Measurements from ENCODE around the gene SHISA6. TPM values are rescaled to one million over a fixed set of nuclear protein-coding genes. Genes with fewer than 3 reads are reported as not detected.

The SHISA6 gene
- total and polyA plus RNA-seq, 2 donors (not counting 1 experiment from before 2014, with no cell fraction given) = not detected

DNA sequence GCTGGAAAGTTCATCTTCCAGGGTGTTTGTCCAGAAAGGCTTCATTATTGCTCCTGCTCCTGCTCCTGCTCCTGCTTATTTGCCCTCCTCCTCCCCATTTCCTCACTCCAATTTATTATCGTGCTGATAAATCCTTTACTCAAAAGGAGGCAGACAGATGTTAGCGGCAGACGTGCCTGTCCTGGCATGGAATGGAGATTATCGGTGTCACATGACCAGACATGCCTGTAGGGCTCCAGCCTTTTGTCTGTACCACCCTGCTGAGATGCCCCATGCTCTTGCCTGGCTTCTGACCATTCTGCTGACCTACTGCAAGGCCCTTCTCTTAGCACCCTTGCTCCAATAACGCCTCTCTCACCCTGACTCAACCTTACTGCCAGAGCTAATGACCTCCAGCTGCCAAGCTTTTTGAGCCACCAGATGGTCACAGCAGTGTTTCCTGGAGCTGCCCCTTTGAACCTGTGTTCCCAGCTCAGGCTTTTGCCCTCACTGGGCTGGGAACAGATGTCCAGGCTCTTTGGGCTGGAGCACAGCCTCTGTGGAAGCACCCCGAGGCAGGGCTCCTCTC, 370.1 kb downstream of the SHISA6 start:
- Histone ChIP-seq H3K9me3 (ENCODE audit: control insufficient read depth, insufficient read depth, low read depth, low read length) (no peaks in the 10 kb centered on the region), H3K4me3 (replicated peaks in 1 of 4; ENCODE audit: control extremely low read depth in 1 of 4, insufficient read depth in 1 of 4, low read depth in 3 of 4, low read length in 4 of 4) (no peak overlapping the region), H3K4me1 (ENCODE audit: control insufficient read depth, extremely low read depth, insufficient read depth, low read length) (no peaks in the 10 kb centered on the region), H3K4me2 (ENCODE audit: extremely low read depth, insufficient read depth, low read length) (no peak overlapping the region), H4K20me1 (ENCODE audit: control insufficient read depth, extremely low read depth, insufficient read depth, low read length) (no peaks in the 10 kb centered on the region), H2AFZ (ENCODE audit: low read length) (no peak overlapping the region), H3K27me3 (ENCODE audit: control insufficient read depth, insufficient read depth, low read length) (no peaks in the 10 kb centered on the region), H3K79me2 (ENCODE audit: control insufficient read depth, insufficient read depth, low read length) (no peaks in the 10 kb centered on the region), H3K9ac (ENCODE audit: insufficient read depth, low read length) (no peak overlapping the region), H3K27ac (ENCODE audit: insufficient read depth, low read length) (no peak overlapping the region), H3K36me3 (ENCODE audit: control insufficient read depth, insufficient read depth, low read length) (no peaks in the 10 kb centered on the region)
- TF ChIP-seq, protein P1, sequence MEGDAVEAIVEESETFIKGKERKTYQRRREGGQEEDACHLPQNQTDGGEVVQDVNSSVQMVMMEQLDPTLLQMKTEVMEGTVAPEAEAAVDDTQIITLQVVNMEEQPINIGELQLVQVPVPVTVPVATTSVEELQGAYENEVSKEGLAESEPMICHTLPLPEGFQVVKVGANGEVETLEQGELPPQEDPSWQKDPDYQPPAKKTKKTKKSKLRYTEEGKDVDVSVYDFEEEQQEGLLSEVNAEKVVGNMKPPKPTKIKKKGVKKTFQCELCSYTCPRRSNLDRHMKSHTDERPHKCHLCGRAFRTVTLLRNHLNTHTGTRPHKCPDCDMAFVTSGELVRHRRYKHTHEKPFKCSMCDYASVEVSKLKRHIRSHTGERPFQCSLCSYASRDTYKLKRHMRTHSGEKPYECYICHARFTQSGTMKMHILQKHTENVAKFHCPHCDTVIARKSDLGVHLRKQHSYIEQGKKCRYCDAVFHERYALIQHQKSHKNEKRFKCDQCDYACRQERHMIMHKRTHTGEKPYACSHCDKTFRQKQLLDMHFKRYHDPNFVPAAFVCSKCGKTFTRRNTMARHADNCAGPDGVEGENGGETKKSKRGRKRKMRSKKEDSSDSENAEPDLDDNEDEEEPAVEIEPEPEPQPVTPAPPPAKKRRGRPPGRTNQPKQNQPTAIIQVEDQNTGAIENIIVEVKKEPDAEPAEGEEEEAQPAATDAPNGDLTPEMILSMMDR (conservative IDR thresholded peaks at IDR 0.05 in 1 of 2, IDR thresholded peaks at IDR 0.05 in 1 of 2; ENCODE audit: low read depth in 1 of 2, low read length in 2 of 2) = no peak
- TF ChIP-seq EZH2 (IDR thresholded peaks at IDR 0.05; ENCODE audit: low read length, missing control alignments) = no peak
- DNase-seq (ENCODE audit: low read depth in 2 of 2) = no peak

DNA sequence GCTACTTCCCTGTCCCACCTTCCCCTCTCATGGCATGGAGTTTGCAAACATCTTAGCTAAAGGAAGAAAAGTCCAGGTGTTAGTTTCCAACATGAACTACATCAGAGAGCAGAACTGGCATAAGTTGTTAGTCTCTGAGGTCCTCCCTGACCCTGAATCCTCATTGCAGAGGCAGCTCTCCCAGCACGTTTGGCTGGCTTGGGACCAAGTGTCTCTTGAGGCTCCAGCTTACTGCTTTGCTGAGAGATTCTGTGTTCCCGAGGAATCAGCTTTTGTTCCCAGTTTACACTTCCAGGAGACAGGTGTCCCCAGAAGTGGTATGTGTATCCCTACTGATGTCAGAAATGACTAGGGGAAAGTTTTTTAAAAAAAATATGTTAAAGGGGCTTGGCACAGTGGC, 371.9 kb downstream of the SHISA6 start:
- Histone ChIP-seq H3K36me3 (ENCODE audit: control insufficient read depth, insufficient read depth, low read length) (no peaks in the 10 kb centered on the region), H4K20me1 (ENCODE audit: control insufficient read depth, extremely low read depth, insufficient read depth, low read length) (no peaks in the 10 kb centered on the region), H3K4me1 (ENCODE audit: control insufficient read depth, extremely low read depth, insufficient read depth, low read length) (no peaks in the 10 kb centered on the region), H3K79me2 (ENCODE audit: control insufficient read depth, insufficient read depth, low read length) (no peaks in the 10 kb centered on the region), H3K4me2 (ENCODE audit: extremely low read depth, insufficient read depth, low read length) (no peak overlapping the region), H2AFZ (ENCODE audit: low read length) (no peak overlapping the region), H3K9ac (ENCODE audit: insufficient read depth, low read length) (no peak overlapping the region), H3K27ac (ENCODE audit: insufficient read depth, low read length) (no peak overlapping the region), H3K27me3 (ENCODE audit: control insufficient read depth, insufficient read depth, low read length) (no peaks in the 10 kb centered on the region), H3K4me3 (replicated peaks in 1 of 4; ENCODE audit: control extremely low read depth in 1 of 4, insufficient read depth in 1 of 4, low read depth in 3 of 4, low read length in 4 of 4) (no peak overlapping the region), H3K9me3 (ENCODE audit: control insufficient read depth, insufficient read depth, low read depth, low read length) (no peaks in the 10 kb centered on the region)
- DNase-seq (ENCODE audit: low read depth in 2 of 2) = no peak
- TF ChIP-seq EZH2 (IDR thresholded peaks at IDR 0.05; ENCODE audit: low read length, missing control alignments) = no peak
- TF ChIP-seq, protein P1 (conservative IDR thresholded peaks at IDR 0.05 in 1 of 2, IDR thresholded peaks at IDR 0.05 in 1 of 2; ENCODE audit: low read depth in 1 of 2, low read length in 2 of 2) = no peak

Measured in fibroblast of lung (primary cell).